Stomach (tissue), 4 donors: ENCODE measurements around the gene VTI1A.

Source experiments
- CTCF ChIP-seq, 7 experiments: fragments of 450-650 bp in 4 of 7; fragments of 200-600 bp in 3 of 7; sonication (generic) in 3 of 7; IDR thresholded peaks; one replicate each; pipeline ENCODE4 v1.5.1; 2016 to 2019; ENCODE audit warnings: antibody characterized with exemption in 7 of 7, control low read depth in 2 of 7, mild to moderate bottlenecking in 1 of 7
- EP300 ChIP-seq: sonication (generic); formaldehyde crosslinking; IDR thresholded peaks from one replicate; pipeline ENCODE4 v1.6.1; 2017; ENCODE audit warnings: antibody characterized with exemption

- TF ChIP-seq CTCF (IDR thresholded peaks at IDR 0.05) (no peak), EP300 (no peak)
Measured at GRCh38 chr10:112848868-112849430, 401.9 kb downstream of the VTI1A start.
